Measurements from ENCODE around the gene COQ7. TPM values are rescaled to one million over a fixed set of nuclear protein-coding genes. Genes with fewer than 3 reads are reported as not detected.

Gene COQ7
- polyA plus RNA-seq, 1 of the 3 experiments (the other 2 are of a cell fraction): 24.0 TPM

DNA sequence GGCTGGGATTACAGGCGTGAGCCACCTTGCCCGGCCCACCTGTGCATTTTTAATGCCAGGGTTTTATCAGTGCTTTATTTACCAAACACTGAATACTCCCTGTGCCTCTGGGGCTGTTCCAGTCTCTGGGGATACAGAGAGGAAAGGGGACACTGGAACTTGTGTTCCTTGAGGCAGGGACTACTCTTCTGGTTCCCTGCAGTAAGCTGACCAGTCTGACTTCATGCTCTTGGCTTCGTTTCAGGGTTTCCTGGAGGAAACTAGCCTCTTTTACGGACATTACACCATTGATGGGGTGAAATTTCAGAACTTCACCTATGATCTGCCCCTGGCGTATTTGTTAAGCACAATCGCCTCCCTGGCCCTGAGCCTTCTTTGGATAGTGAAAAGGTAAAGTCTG, 37.4 kb upstream of the COQ7 start:
- no peak overlapping the region for H2AFZ ChIP-seq (ENCODE audit: low read depth)
- H3K4me2 ChIP-seq: no peak overlapping the region
- no peaks in the 10 kb centered on the region for H3K79me2 ChIP-seq (ENCODE audit: insufficient read depth)
- ChIA-PET CTCF (interaction anchor here (1.3 kb wide), 1 partner anchor 46 kb away, joined by 3 read pairs; the partner anchor contains the start of gene TMC7), POLR2A (no interaction called here)
- H3K4me1 ChIP-seq (ENCODE audit: control insufficient read depth in 1 of 2, insufficient read depth in 2 of 2, low read depth in 1 of 2, low read length in 1 of 2): no peaks in the 10 kb centered on the region
- no peaks in the 10 kb centered on the region for H3K36me3 ChIP-seq (replicated peaks in 1 of 2; ENCODE audit: control insufficient read depth in 1 of 2, insufficient read depth in 2 of 2, low read length in 1 of 2)
- no peaks in the 10 kb centered on the region for H3K9me3 ChIP-seq
- H3K9me2 ChIP-seq: no peaks in the 10 kb centered on the region
- TF ChIP-seq, protein P1, sequence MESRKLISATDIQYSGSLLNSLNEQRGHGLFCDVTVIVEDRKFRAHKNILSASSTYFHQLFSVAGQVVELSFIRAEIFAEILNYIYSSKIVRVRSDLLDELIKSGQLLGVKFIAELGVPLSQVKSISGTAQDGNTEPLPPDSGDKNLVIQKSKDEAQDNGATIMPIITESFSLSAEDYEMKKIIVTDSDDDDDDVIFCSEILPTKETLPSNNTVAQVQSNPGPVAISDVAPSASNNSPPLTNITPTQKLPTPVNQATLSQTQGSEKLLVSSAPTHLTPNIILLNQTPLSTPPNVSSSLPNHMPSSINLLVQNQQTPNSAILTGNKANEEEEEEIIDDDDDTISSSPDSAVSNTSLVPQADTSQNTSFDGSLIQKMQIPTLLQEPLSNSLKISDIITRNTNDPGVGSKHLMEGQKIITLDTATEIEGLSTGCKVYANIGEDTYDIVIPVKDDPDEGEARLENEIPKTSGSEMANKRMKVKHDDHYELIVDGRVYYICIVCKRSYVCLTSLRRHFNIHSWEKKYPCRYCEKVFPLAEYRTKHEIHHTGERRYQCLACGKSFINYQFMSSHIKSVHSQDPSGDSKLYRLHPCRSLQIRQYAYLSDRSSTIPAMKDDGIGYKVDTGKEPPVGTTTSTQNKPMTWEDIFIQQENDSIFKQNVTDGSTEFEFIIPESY (IDR thresholded peaks at IDR 0.05; ENCODE audit: borderline replicate concordance, low read depth): no peak
- TF ChIP-seq POLR2AphosphoS5 (IDR thresholded peaks at IDR 0.05; ENCODE audit: low read depth, low read length) (no peak), FOSL2 (IDR thresholded peaks at IDR 0.05; ENCODE audit: borderline replicate concordance, low read depth) (no peak), FOXM1 (IDR thresholded peaks at IDR 0.05; ENCODE audit: low read depth) (no peak), SIN3A (IDR thresholded peaks at IDR 0.05; ENCODE audit: borderline replicate concordance, low read depth, low read length) (no peak), TAF1 (IDR thresholded peaks at IDR 0.05; ENCODE audit: borderline replicate concordance, low read depth, low read length) (no peak), MEF2A (IDR thresholded peaks at IDR 0.05; ENCODE audit: borderline replicate concordance, low read depth) (no peak), NRF1 (IDR thresholded peaks at IDR 0.05; ENCODE audit: low read depth, low read length) (no peak)
- no peaks in the 10 kb centered on the region for H4K20me1 ChIP-seq (ENCODE audit: insufficient read depth)
- DNase-seq: no peak
- H3K9ac ChIP-seq: no peak overlapping the region
- no peaks in the 10 kb centered on the region for H3F3A ChIP-seq (replicated peaks; ENCODE audit: insufficient read depth)
- H3K27ac ChIP-seq (ENCODE audit: low read depth in 2 of 2, low read length in 1 of 2): no peak overlapping the region
- no peak overlapping the region for H3K4me3 ChIP-seq (ENCODE audit: low read depth in 2 of 2, low read length in 1 of 2)
- no peaks in the 10 kb centered on the region for H3K27me3 ChIP-seq (ENCODE audit: insufficient read depth)
- 90% methylated on average over 6 of the region's 6 CpGs for WGBS (ENCODE audit: low lambda C conversion rate)

DNA sequence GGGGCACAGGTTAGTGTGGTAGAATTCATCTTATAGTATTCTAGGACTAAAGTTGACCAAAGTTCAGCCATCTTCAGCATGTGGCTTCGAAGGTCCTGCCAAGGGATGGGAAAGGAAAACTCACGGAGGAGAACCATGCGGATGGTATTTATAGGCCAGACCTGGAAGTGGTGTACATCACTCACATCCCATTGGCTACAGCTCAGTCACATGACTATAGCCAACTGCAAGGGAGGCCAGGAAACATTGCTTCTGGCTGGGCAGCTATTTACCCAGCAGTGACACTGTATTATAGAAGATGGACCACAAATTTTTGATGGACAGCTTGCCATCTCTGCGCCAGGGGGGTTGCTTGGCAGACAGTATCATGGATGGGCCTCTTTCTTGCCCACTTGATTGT, 35.7 kb upstream of the COQ7 start:
- Histone ChIP-seq H3K9me3 (no peaks in the 10 kb centered on the region), H3F3A (replicated peaks; ENCODE audit: insufficient read depth) (no peaks in the 10 kb centered on the region), H3K9me2 (no peaks in the 10 kb centered on the region), H2AFZ (ENCODE audit: low read depth) (no peak overlapping the region), H3K4me3 (ENCODE audit: low read depth in 2 of 2, low read length in 1 of 2) (no peak overlapping the region), H3K4me1 (ENCODE audit: control insufficient read depth in 1 of 2, insufficient read depth in 2 of 2, low read depth in 1 of 2, low read length in 1 of 2) (no peaks in the 10 kb centered on the region), H3K36me3 (replicated peaks in 1 of 2; ENCODE audit: control insufficient read depth in 1 of 2, insufficient read depth in 2 of 2, low read length in 1 of 2) (no peaks in the 10 kb centered on the region), H3K4me2 (no peak overlapping the region), H4K20me1 (ENCODE audit: insufficient read depth) (no peaks in the 10 kb centered on the region), H3K27ac (ENCODE audit: low read depth in 2 of 2, low read length in 1 of 2) (no peak overlapping the region), H3K9ac (no peak overlapping the region), H3K79me2 (ENCODE audit: insufficient read depth) (no peaks in the 10 kb centered on the region), H3K27me3 (ENCODE audit: insufficient read depth) (no peaks in the 10 kb centered on the region)
- DNase-seq: no peak
- 63% methylated on average over 3 of the region's 4 CpGs for WGBS (ENCODE audit: low lambda C conversion rate)
- POLR2A ChIA-PET: no interaction called here
- TF ChIP-seq, protein P1 (IDR thresholded peaks at IDR 0.05; ENCODE audit: borderline replicate concordance, low read depth): no peak
- TF ChIP-seq NFIC (IDR thresholded peaks at IDR 0.05; ENCODE audit: borderline replicate concordance): no peak
- no peak for TF ChIP-seq FOXM1 (IDR thresholded peaks at IDR 0.05; ENCODE audit: low read depth)
- no peak for TF ChIP-seq RCOR1 (IDR thresholded peaks at IDR 0.05; ENCODE audit: low read length)
- no peak for TF ChIP-seq MEF2A (IDR thresholded peaks at IDR 0.05; ENCODE audit: borderline replicate concordance, low read depth)
- CTCF ChIA-PET: interaction anchor here (1.3 kb wide), 1 partner anchor 54 kb away, joined by 3 read pairs; no protein-coding TSS in a partner anchor

Measured in SK-N-SH (cell line).